B cell (primary cell): ENCODE results near the gene PEX16. TPM values are rescaled to one million over a fixed set of nuclear protein-coding genes. Genes with fewer than 3 reads are reported as not detected.

Source experiments
- ATAC-seq: fragments of 200-7000 bp; cut with Tn5 transposase; one replicate; pipeline ENCODE4 v1.10.0; 2021; ENCODE audit warnings: low read depth, mild to moderate bottlenecking, moderate number of reproducible peaks, moderate library complexity
- CTCF ChIA-PET: fragments of 350-600 bp; sonication (Branson Sonifier 250); formaldehyde crosslinking; loops from one replicate; lab custom pipeline; 2021; ENCODE audit warnings: antibody characterized with exemption, inconsistent platforms; lab: Charles Lee
- POLR2A ChIA-PET: fragments of 350-600 bp; sonication (Branson Sonifier 250); formaldehyde crosslinking; loops from one replicate; lab custom pipeline; 2021; ENCODE audit warnings: antibody characterized with exemption; lab: Charles Lee
- DNase-seq: peaks from one replicate; pipeline ENCODE4 v3.0.0; 2013
- H2AFZ ChIP-seq: 2 replicates; pipeline ENCODE4 v1.6.1; 2012; ENCODE audit warnings: mild to moderate bottlenecking, low read depth, low read length; ENCODE audit not compliant: insufficient read depth, poor library complexity, severe bottlenecking
- H3K27ac ChIP-seq, 2 donors: 1 replicate in 1 of 2; 2 replicates in 1 of 2; pipeline ENCODE4 v1.5.1; 2012 to 2013; ENCODE audit warnings: low read length in 2 of 2, mild to moderate bottlenecking in 2 of 2, moderate library complexity in 1 of 2
- H3K27me3 ChIP-seq, 4 experiments: fragments of 200-600 bp in 1 of 4; sonication (generic) in 1 of 4; replicated peaks in 1 of 4; 1 replicate in 2 of 4; 2 replicates in 2 of 4; pipeline versions ENCODE4 v1.6.1 to v1.7.0; 2013 to 2016; ENCODE audit warnings: low read length in 3 of 4, mild to moderate bottlenecking in 2 of 4, mixed read lengths in 1 of 4, moderate library complexity in 1 of 4; ENCODE audit not compliant: insufficient read depth in 4 of 4, control insufficient read depth in 3 of 4; ENCODE audit errors: control extremely low read depth in 1 of 4
- H3K36me3 ChIP-seq, 2 experiments: replicated peaks in 1 of 2; 1 replicate in 1 of 2; 2 replicates in 1 of 2; pipeline versions ENCODE4 v1.6.1 to v1.7.1; 2013; ENCODE audit warnings: low read length in 1 of 2; ENCODE audit not compliant: insufficient read depth in 2 of 2, control insufficient read depth in 1 of 2; ENCODE audit errors: control extremely low read depth in 1 of 2, extremely low read depth in 1 of 2
- H3K4me1 ChIP-seq, 2 donors: fragments of 200-600 bp in 1 of 2; sonication (generic) in 1 of 2; 1 replicate in 1 of 2; 2 replicates in 1 of 2; pipeline versions ENCODE4 v1.5.1 to v1.6.1; 2013 to 2017; ENCODE audit warnings: low read length in 2 of 2; ENCODE audit not compliant: control insufficient read depth in 2 of 2, insufficient read depth in 2 of 2
- H3K4me2 ChIP-seq: replicated peaks from 2 replicates; pipeline ENCODE3; 2012; ENCODE audit warnings: mild to moderate bottlenecking, low read depth, low read length; ENCODE audit not compliant: poor library complexity, severe bottlenecking
- H3K4me3 ChIP-seq, 5 experiments: fragments of 200-600 bp in 1 of 5; sonication (generic) in 1 of 5; 1 replicate in 3 of 5; 2 replicates in 2 of 5; pipeline versions ENCODE4 v1.5.1 to v1.7.0; 2011 to 2016; ENCODE audit warnings: low read length in 4 of 5, mild to moderate bottlenecking in 4 of 5, low read depth in 2 of 5, control low read depth in 1 of 5, moderate library complexity in 1 of 5; ENCODE audit not compliant: insufficient read depth in 1 of 5; ENCODE audit errors: control extremely low read depth in 1 of 5, extremely low read depth in 1 of 5
- H3K79me2 ChIP-seq: fragments of 200-600 bp; sonication (generic); one replicate; pipeline ENCODE4 v1.6.0; 2016; ENCODE audit warnings: low read length; ENCODE audit not compliant: control insufficient read depth, insufficient read depth
- H3K9ac ChIP-seq: fragments of 200-600 bp; sonication (generic); 2 replicates; pipeline ENCODE4 v1.6.1; 2017; ENCODE audit warnings: mild to moderate bottlenecking, low read length, moderate library complexity
- H3K9me3 ChIP-seq, 3 donors: one replicate each; pipeline versions ENCODE4 v1.6.1 to v1.7.1; 2013; ENCODE audit warnings: low read length in 2 of 3; ENCODE audit not compliant: control insufficient read depth in 2 of 3, insufficient read depth in 1 of 3; ENCODE audit errors: control extremely low read depth in 1 of 3
- H4K20me1 ChIP-seq: 2 replicates; pipeline ENCODE4 v1.6.0; 2012; ENCODE audit warnings: mild to moderate bottlenecking, low read length; ENCODE audit not compliant: insufficient read depth, control insufficient read depth, poor library complexity, severe bottlenecking
- H3K27ac Mint-ChIP-seq: one replicate; pipeline ENCODE4 v1.8.0; 2021; ENCODE audit warnings: mixed read lengths
- H3K27me3 Mint-ChIP-seq: one replicate; pipeline ENCODE4 v1.8.0; 2021; ENCODE audit warnings: mixed read lengths
- H3K4me1 Mint-ChIP-seq: one replicate; pipeline ENCODE4 v1.8.0; 2021; ENCODE audit warnings: mixed read lengths
- H3K4me3 Mint-ChIP-seq: one replicate; pipeline ENCODE4 v1.8.0; 2021; ENCODE audit warnings: mixed read lengths
- H3K9me3 Mint-ChIP-seq: one replicate; pipeline ENCODE4 v1.8.0; 2022; ENCODE audit warnings: mixed read lengths; ENCODE audit not compliant: insufficient read depth
- CTCF ChIP-seq: fragments of 200-600 bp; IDR thresholded peaks from one replicate; pipeline ENCODE4 v1.8.0; 2022; ENCODE audit warnings: antibody characterized with exemption, mild to moderate bottlenecking
- EZH2 ChIP-seq: IDR thresholded peaks from 2 replicates; pipeline ENCODE4 v1.6.1; 2012; ENCODE audit warnings: borderline replicate concordance, low read depth, mild to moderate bottlenecking, moderate library complexity, low read length; ENCODE audit not compliant: insufficient read depth, poor library complexity, severe bottlenecking
- WGBS: methylation state at CpG from one replicate; pipeline ENCODE4 v1.1.5; 2013; ENCODE audit warnings: missing lambda C conversion rate; ENCODE audit not compliant: insufficient coverage; 5-methylcytosine and 5-hydroxymethylcytosine counted together
- intact Hi-C: fragments of 100-400 bp; cut with micrococcal nuclease; formaldehyde crosslinking; loops from one replicate; pipeline ENCODE4 v1.10.0; 2022
- polyA plus RNA-seq: library from polyadenylated mRNA; depleted of rRNA; stranded (reverse); fragments of >200 nt; gene quantifications from 2 replicates; pipeline ENCODE4 v1.2.3, GENCODE V29; 2012
- total RNA-seq, 2 donors: library from RNA; stranded (reverse); fragments of 120-200 nt in 1 of 2; gene quantifications; 1 replicate in 1 of 2; 2 replicates in 1 of 2; pipeline versions ENCODE4 v1.2.3 to v1.2.4, GENCODE V29; 2013 to 2022

Gene PEX16
- total and polyA plus RNA-seq, 2 donors (not counting 1 experiment from before 2014, with no cell fraction given) = 89.4 to 107 TPM

GRCh38 chr11:45924036-45924915 lies 6.6 kb upstream of the PEX16 start:
- peak; percentile 37 for DNase-seq
- intact Hi-C loops = no loop called here
- Mint-ChIP-seq H3K4me3 (peak overlapping the region; percentile 87), H3K9me3 (no peaks in the 10 kb centered on the region), H3K27me3 (no peaks in the 10 kb centered on the region), H3K27ac (peak overlapping the region; percentile 94), H3K4me1 (peaks cover 77% of the 10 kb centered on the region)
- TF ChIP-seq CTCF = no peak
- TF ChIP-seq EZH2 = no peak
- H3K4me2 ChIP-seq = peak overlapping the region; percentile 79
- H3K4me1 ChIP-seq = peaks cover 68 to 85% of the 10 kb centered on the region in 2 donors
- H3K79me2 ChIP-seq = peaks cover 81% of the 10 kb centered on the region
- POLR2A ChIA-PET = interaction anchor here (1.2 to 9.1 kb wide), 2 partner anchors 10 to 17 kb away, joined by 3 to 162 read pairs; no protein-coding TSS in a partner anchor
- no peaks in the 10 kb centered on the region for H3K9me3 ChIP-seq
- peak overlapping the region in 4 of 5 experiments; percentile 44 to 92 (median 76) for H3K4me3 ChIP-seq
- ATAC-seq = no peak
- peaks cover 0 to 43% of the 10 kb centered on the region in 2 experiments for H3K36me3 ChIP-seq
- no peaks in the 10 kb centered on the region for H3K27me3 ChIP-seq
- CTCF ChIA-PET = interaction anchor here (1.2 to 9.6 kb wide), 7 partner anchors 10 to 90 kb away, joined by 3 to 98 read pairs (median 8); no protein-coding TSS in a partner anchor
- peak overlapping the region; percentile 27 to 67 for H3K27ac ChIP-seq
- peaks cover 28% of the 10 kb centered on the region for H4K20me1 ChIP-seq
- H3K9ac ChIP-seq = peak overlapping the region; percentile 77
- H2AFZ ChIP-seq = no peak overlapping the region
- WGBS = 48% methylated on average over 15 of the region's 22 CpGs
